HCEC 1CT (cell line): ENCODE results near the gene SLC5A10.
"Not testable (repeated sequence)": the region's sequence is repeated elsewhere in the genome, so short reads cannot be mapped to it uniquely, and the experiment has no call there.

ENCODE experiments used
- DNase-seq: peaks from one replicate; pipeline ENCODE4 v3.0.0-alpha.2; 2017

Gene SLC5A10

DNA sequence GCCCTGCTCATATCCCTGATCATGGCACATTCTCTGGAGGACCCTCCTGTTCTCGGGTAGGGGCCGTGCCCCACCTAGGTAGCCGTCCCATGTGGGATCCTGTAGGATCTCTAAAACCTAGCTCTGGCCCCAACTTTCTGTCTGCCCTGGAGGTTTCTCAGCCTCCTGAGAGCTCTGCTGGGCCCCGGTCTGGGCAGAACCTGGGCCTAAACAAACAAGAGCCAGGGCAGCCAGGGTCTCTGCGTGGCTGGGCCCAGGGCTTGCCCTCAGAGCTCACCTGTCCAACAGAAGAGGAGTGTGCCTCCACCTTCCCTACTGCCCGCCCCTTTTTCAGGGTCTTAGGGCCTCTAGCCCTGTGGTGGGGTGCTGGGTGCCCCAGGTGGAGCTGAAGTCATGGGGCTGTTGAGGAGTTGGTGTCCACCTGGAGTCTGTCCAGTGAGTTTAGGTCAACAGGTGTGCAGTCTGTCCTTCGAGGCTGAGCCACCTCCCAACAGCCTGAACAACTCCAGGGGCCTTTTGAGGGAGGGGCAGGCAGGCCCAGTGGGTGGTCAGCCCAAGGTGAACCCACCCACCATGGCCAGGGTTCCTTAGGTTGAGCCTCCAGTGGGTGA, 69.2 kb downstream of the SLC5A10 start:
- not testable (repeated sequence) for DNase-seq

DNA sequence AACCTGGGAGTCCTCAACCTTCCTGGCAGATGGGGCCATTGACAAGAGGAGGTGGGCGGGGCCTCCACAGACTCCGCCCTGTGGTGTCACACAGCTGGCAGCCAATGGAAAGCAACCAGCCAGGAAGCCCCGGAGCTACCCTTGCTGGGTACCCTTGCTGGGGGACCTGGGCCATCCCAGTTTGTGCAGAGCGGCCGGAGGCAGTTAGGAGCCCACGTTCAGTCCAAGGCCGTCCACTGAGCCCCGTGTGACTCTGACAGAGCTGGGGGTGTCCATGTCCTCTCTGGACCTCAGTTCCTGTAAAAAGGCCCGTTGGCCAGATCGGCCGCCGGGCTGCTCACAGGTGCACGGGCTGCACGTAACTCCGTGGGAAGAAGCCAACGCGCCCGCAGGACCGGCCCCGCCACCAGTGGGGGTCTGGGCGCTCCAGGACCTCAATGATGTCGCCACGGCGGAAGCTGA, 69.7 kb downstream of the SLC5A10 start:
- DNase-seq: no peak

DNA sequence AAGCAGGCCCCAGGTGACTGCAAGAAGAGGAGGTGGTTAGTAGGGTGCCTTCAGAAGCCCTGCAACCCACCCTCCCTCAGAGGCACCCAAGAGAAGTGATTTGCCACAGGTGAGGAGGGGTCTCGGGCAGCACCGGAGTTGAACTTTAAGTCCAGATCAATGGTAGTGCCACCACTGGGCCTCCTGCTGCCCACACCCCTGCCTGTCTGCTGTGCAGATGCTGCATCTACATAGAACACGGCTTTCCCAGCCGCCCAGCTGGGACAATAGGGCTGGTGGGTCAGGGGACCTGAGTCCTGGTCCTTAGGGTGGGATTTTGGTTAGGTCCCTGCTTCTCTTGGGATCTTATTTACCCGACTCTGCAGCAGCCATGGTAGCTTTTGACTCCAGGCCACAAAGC, 70.2 kb downstream of the SLC5A10 start:
- no peak for DNase-seq

DNA sequence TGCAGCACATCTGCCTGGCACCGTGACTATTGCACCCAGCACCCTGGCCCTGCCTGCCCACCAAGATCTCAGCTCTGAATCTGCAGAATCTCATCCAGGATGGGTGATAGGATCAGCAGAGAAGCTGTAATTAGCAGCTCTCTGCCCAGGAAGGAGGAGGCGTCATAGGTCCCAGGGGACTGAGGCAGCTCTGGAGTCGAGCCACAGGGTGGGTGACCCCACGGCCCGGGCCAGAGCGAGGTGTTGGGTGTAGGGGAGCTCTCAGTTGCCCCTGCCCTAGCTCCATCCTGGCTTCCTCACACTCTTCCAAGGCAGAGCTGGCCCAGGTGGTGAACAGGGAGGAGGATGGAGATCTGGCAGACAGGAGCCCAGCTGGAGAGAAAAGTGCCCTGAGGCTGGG, 70.8 kb downstream of the SLC5A10 start:
- no peak for DNase-seq

DNA sequence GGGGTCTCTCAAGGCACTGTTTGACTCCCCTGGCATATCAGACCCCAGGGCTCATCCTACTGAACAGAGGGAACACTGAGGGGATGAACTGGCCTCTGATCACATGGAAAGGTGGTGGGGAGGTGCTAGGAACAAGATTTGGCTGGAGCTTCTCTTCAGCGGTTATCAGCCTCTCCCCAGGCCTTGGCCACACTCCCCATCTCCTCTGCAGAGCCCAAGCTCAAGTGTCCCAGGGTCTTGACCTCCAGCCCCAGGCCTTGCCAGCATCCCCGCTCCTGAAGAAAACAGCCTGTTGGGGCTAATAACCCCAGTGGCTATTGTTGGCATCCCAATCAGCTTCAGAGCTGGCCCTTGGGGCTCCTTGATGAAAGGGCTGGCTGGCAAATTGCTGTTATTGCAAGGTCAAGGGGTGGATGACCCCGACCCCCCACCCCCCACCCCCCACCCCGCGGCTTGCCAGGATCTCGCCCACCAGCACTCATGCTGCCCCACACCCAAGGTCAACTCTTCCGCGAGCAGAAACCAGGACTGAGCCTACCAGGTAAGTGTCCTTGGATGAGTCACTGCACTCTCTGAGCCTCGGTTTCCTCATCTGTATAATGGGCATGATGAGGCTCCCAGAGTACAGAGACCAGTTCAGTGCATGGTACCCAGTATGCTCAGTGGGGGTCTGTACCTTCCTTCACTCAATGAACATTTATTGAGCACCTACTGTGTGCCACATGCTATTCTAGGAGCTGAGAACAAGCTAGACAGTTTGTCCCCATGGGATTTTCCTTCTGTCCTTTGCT, 71.4 kb downstream of the SLC5A10 start:
- DNase-seq: no peak

DNA sequence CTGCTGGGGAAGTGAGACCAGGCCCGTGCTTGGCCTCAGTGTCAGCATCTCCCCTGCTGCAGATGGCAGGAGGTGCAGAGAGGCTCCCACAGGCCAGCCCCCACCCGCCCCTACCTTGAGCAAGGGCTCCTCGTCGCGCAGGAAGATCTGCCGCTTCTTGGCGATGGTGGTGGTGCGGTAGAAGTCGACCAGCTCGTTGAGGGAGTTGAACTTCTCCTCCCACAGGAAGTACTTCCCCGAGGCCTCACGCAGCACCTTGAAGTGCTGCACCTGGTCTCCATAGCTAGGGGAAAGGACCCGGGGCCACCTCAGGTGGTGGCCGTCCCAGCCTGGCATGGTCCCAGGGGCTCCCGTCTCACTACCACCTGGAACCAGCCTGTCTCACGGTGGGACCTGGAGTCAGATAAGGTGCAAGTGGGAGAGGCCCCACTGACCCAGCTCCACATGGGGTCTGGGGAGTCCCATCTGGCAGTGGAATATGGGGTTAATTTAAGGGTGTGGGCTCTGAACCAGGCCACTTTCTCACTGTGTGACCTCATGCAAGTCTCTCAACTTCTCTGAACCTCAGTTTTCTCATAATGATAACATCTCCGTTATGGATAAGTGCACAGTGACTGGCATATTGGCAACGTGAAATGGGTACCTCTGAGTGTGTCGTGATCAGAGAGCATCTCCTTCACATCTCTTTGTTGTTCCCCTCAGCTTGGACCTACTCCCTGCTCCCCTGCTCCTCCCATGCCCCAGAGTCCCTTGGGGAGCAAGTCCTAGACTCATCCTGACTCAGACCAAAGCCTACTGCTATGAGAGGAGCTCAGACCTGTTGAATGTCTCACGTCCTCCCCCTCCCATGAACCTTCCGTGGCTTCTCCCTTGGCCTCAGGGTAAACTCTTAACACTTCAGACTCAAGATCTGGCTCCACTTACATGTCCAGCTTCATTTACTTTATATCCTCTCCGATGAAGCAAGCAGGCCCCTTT, 72.4 kb downstream of the SLC5A10 start:
- DNase-seq: no peak

DNA sequence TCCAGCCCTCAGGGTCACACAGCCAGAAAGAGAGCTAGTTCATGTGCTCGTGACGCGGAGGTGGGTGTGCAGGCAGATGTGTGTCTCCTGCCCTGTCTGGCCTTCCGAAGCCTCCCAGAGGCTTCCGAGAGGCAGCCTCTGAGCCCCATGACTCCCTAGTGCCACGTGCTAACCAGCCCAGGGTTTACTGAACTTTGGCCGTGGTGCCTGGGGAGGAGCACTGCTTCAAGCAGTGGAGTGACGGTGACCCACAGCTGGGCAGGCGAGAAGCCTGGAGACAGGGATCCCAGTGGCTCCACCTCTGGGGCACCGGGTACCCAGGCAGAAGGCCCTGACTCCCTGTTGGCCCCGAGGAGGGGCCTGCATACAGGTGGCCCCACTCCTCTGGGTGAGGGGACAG, 76.7 kb downstream of the SLC5A10 start:
- not testable (repeated sequence) for DNase-seq

DNA sequence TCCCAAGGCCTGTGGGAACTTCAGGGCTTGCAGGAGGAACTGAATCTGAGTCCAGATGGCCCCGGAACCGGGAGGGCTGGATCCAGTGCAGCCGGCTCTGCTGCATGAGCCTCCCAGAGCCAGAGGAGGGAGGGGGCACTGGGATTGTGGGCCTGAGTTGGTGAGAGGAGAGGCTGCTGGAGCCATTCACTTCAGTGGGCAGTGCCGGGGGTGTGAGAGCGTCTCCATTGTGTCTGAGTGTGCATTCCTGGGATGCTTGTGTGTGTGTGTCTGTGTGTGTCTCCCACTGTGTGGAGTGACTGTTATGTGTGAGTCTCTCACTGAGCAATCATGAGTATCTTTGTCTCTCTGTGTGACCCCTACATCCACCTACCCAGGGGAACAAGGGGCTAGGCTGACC, 77.8 kb downstream of the SLC5A10 start:
- not testable (repeated sequence) for DNase-seq

DNA sequence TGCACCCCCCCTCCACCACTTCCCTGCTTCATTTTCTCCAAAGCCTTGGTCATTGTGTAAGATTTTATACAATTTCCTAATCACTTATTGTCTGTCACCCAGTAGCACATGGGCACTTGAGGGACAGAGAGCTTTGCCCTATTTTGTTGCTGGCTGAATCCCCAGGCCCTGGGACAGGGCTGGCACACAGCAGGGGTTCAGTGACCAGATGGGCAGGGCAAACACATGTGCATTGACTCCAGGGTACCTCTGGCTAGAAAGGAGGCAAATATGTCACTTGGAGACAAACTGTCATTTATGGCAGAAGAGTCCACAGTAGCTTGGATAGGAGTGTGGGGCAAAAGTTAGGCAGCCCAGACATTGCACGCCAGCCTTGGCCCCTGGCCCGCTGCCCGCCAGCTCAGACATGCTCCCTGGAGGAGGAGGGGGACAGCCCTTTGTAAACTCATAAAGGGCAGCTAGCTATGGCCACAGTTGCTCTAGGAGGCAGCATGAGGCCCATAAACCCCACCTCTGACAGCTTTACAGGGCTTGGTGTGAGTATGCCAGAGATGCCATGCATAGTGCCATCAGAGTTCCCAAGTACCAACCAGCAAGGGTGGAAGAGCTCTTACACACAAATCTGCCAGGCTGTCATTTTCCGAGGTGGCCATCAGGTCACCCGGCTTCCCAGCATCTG, 78.9 kb downstream of the SLC5A10 start:
- not testable (repeated sequence) for DNase-seq

DNA sequence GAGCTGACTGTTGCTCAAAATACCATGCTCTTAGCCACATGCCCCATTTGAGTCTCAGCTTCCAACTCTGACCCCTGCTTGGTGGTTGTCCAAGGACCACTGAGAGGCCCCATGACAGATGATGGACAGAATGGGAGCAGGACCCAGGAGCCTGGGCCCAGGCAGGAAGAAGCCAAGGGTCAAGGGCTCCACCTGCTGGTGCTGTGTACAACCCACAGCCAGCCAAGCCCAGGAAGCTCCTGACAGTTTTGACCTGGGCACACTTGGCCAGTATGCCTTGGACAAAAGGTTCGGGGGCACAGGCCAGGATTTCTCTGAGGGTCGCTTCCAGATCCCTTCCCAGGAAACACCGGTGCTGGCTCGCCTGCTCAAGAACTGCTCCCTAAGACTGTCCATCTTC, 79.8 kb downstream of the SLC5A10 start:
- not testable (repeated sequence) for DNase-seq

DNA sequence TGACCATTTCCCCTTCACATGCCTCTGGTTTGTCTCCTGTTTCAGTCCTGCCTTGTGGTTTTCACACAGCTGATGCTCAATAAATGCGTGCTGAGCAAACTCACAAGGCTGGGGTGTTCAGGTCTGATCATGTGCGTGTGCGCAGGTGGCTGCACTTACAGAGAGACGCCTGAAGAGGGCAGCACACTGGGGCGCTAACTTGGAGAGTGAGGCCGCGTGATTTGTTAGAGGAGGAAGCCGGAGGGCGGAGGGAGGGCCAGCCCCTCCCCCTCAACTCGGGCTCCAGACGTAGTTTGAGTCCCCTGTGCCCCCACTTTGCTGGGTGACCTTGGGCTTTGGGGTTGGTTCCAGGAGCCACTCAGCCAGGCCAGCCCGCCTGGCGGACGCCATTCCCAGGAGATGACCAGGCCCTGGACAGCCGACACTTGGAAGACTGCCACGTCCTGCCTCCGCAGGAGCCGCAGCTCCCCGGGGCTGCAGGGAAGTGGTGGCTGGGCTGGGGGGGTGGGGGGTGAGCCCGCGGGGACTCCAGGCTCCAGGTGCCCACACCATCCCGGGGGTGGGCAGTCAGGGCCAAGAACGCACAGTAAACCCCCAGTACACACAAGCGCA, 80.5 kb downstream of the SLC5A10 start:
- DNase-seq: not testable (repeated sequence)

DNA sequence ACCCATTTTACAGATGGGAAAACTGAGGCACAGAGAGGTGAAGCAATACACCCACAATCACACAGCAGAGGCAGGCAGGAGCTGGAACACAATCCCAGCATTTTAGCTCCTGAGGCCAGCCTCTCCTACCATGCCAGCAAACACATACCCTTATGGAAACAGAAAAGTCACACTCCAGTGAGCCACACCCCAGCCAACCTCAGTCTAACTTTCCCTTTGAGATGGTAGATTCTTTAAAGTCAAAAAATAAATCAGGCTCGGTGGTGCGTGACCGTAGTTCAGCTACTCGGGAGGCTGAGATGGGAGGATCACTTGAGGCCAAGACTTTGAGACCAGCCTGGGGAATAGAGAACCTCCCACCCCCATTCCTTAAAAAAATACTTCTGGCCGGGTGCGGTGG, 84.2 kb downstream of the SLC5A10 start:
- not testable (repeated sequence) for DNase-seq

DNA sequence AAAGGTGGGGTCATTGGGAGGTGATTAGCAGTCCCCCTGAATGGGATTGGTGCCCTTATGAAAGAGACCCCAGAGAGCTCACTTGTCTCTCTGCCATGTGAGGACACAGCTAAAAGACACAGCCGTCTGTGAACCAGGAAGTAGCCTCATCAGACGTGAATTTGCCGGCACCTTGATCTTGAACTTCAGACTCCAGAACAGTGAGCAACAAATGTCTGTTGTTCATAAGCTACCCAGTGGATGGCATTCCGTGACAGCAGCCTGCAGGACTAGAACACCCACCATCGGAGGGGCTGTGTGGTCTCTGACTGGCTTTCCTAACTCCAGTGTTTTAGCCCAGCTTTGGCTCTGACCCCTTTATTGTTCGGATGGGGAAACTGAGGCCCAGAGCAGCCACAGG, 85.6 kb downstream of the SLC5A10 start:
- not testable (repeated sequence) for DNase-seq

DNA sequence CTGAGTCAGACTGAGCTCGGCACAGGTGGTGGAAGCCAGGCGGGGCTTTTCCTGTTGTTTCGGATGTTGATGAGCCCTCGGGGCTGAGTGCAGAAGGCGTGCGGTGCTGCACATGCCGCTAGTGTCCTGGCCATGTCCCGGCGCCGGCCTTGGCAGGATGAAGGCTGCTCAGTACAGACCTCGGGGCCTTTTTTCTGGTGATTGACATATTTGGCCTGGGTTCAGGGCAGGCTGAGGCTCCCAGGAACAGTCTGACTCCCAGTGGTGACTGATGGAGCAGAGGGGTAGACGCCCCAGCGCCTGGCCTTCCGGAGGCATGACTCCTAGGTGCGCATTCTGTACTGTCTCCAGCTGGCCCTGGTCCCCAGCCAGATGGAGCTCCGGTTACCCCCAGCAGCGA, 86.0 kb downstream of the SLC5A10 start:
- DNase-seq: not testable (repeated sequence)

DNA sequence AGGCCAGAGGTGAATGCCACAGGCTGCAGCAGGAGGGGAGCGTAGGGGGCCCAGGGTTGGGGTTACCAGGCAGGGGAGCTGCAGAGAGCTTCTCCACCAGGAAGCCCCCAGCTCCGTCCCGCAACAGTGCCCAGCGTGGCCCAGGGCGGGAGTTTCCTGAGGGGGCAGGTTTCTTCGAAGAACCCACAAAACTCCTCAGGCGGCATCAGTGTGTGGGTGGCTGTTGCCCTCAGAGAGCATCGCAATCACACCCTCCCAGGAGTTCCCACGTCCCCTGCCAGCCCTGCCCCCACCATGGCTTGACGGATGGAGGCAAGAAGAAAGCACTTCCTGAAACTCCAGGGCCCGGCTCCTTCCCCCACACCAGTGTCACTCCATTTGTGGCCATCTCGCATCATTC, 86.8 kb downstream of the SLC5A10 start:
- DNase-seq: not testable (repeated sequence)

DNA sequence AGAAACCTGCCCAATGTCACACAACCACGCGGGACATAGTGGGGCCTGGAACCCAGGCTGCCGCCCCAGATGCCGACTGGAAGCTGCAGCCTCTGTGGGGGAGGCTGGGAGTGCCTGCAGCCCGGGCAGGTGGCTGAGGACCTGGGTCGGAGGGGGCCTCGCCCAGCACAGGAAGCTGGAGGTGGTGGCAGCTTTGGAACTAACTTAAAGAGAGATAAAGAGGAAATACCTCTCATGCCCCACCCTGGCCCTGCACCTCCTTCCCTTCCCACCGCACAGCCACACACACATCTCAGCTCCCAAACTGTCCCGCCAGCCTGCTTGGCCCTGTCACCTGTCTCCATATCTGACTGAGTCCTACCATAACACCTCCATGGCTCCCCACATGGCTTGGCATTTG, 88.4 kb downstream of the SLC5A10 start:
- not testable (repeated sequence) for DNase-seq

DNA sequence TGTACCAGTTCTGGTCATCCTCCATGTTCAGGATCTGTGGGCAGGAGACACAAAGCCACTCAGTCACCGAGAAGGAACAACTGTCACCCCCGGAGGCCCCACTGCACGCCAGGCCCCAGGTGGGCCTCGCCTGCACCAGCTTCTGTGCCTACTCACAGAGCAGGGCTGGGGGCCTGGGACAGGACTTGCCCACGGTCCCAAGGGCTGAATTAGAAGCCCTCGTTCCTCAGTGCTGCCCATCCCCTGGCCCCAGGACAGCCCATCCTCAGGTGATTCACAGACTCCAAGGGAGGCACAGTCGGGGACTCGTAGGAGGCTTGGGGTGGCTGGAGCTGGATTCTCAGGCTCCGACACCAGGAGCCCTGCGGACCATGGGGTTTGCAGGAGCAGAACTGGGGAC, 89.9 kb downstream of the SLC5A10 start:
- DNase-seq: not testable (repeated sequence)

DNA sequence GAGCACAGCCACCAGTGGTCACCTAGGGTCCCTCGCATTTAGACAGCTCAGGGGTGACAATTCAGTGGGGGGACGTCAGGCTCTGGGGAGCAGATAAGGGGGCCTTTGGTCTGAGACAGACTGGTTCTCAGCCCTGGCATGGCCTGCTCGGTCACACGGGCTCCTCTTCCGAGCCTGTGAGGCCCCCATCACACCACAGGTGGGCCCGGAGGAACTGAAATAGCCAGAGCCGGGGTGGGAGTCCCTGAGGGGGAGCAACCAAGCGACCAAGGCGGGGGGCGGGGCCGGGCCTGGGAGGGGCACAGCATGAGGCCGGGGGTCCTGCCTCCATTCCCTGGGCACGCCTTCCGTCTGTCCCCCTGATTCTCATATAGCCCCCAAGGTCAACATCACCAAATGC, 90.4 kb downstream of the SLC5A10 start:
- not testable (repeated sequence) for DNase-seq

DNA sequence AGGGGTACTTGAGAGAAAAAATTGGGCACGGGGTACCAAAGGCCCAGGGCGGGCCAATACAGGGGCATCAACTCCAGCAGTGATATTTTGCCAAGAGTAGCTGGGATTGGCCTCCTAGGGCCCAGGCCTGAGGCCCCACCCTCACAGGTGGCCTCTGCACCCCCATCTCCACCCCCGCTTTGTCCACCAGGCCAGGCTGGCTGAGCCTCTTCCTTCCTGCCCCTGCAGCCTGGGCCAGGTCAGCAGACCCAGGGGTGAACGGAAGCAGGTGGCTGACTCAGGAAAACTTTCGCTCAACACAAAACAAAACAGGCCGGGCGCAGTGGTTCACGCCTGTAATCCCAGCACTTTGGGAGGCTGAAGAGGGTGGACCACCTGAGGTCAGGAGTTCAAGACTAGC, 91.1 kb downstream of the SLC5A10 start:
- DNase-seq: not testable (repeated sequence)

DNA sequence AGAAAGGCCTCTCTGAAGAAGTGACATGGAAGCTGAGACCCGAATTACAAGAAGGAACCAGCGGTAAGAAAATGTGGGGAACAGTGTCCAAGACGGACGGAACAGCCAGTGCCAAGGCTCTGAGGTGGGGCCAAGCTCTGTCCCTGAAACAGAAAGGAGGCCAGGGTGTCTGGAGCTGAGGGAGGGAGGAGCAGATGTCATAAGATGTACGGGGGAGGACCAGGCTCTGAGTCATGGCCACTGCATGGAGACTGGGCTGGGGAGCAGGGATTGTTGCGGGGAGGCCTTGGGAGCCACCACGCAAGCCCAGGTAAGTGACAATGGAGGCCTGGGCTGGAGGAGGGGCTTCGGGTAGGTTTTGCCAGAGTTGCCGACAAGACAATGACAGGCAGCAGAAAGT, 92.7 kb downstream of the SLC5A10 start:
- DNase-seq: not testable (repeated sequence)

DNA sequence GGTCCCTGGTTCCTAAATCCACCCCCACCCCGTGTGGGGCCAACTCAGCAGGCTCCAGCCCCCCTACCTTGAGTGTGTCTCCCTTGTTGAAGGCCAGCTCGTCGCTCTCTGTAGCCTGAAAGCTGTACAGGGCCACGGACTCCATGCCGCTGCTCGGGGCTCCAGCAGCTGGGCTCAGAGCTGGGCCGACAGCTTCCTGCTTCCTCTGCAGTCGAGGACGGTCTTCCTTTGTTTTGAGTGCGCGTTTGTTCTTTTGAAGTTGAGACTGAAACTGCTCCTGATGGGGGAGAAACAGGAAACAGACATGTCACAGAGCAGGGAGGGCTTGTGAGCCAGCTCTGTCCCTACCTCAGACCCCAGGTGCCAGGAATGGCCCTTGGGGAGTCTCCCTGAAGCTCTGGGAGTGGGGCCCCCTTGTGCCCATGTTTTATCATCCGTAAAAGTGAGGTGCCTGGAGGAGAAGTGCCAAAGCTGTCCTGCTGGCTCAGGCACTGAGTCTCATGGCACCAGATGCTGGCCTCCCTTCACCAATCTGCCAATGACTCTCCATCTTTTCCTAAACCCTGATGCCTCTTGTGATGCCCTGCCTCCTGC, 94.9 kb downstream of the SLC5A10 start, which contains the start of gene GRAP:
TSS of gene GRAP (minus strand) at position 176 of the 594 bp plus-strand sequence. CDS start at position 145, 31 bp downstream.
- not testable (repeated sequence) for DNase-seq
